HepG2 (cell line): ENCODE measurements around the gene GZF1. TPM values are rescaled to one million over a fixed set of nuclear protein-coding genes. Genes with fewer than 3 reads are reported as not detected.

Experiments used
- ADNP ChIP-seq: sonication (generic); formaldehyde crosslinking; IDR thresholded peaks from 2 replicates; pipeline ENCODE4 v1.4.0; 2020; ENCODE audit warnings: missing genetic modification reagents
- ARID2 ChIP-seq: sonication (generic); formaldehyde crosslinking; IDR thresholded peaks from 2 replicates; pipeline ENCODE4 v1.8.1; 2022; ENCODE audit warnings: mild to moderate bottlenecking, missing genetic modification reagents, borderline replicate concordance
- ATF1 ChIP-seq: IDR thresholded peaks from 2 replicates; pipeline ENCODE4 v1.6.1; 2016; ENCODE audit warnings: mild to moderate bottlenecking, control low read depth
- BCL6 ChIP-seq: IDR thresholded peaks from 2 replicates; pipeline ENCODE4 v1.6.1; 2016; ENCODE audit warnings: missing genetic modification reagents, missing compliant biosample characterization
- FOXC1 ChIP-seq: sonication (generic); formaldehyde crosslinking; IDR thresholded peaks from 2 replicates; pipeline ENCODE4 v1.8.0; 2022; ENCODE audit warnings: mild to moderate bottlenecking, missing genetic modification reagents, borderline replicate concordance
- GTF3A ChIP-seq: sonication (generic); formaldehyde crosslinking; conservative IDR thresholded peaks from 2 replicates; pipeline ENCODE4 v1.4.0; 2020; ENCODE audit warnings: mild to moderate bottlenecking, missing genetic modification reagents
- HNF1B ChIP-seq: sonication (generic); formaldehyde crosslinking; IDR thresholded peaks from 2 replicates; pipeline ENCODE4 v1.5.1; 2020; ENCODE audit warnings: mild to moderate bottlenecking, moderate library complexity, missing genetic modification reagents
- MLLT10 ChIP-seq: sonication (generic); formaldehyde crosslinking; IDR thresholded peaks from 2 replicates; pipeline ENCODE4 v1.4.0; 2020; ENCODE audit warnings: missing genetic modification reagents
- MNT ChIP-seq: fragments of 450-650 bp; IDR thresholded peaks from 2 replicates; pipeline ENCODE4 v1.6.1; 2016
- NFATC3 ChIP-seq: sonication (generic); formaldehyde crosslinking; IDR thresholded peaks from 2 replicates; pipeline ENCODE4 v1.5.1; 2020; ENCODE audit warnings: mild to moderate bottlenecking, missing genetic modification reagents
- POGZ ChIP-seq: sonication (generic); formaldehyde crosslinking; IDR thresholded peaks from 2 replicates; pipeline ENCODE4 v1.4.0; 2020; ENCODE audit warnings: mild to moderate bottlenecking, missing genetic modification reagents
- RBM22 ChIP-seq: fragments of 200-400 bp; formaldehyde crosslinking; optimal IDR thresholded peaks from 2 replicates; pipeline ENCODE3; 2017; ENCODE audit warnings: mild to moderate bottlenecking, low read length, moderate library complexity
- SMARCC2 ChIP-seq: fragments of 450-650 bp; IDR thresholded peaks from 2 replicates; pipeline ENCODE4 v1.6.1; 2017; ENCODE audit warnings: antibody characterized with exemption, mild to moderate bottlenecking
- SRY ChIP-seq: sonication (generic); formaldehyde crosslinking; IDR thresholded peaks from 2 replicates; pipeline ENCODE4 v1.8.0; 2022; ENCODE audit warnings: mild to moderate bottlenecking, missing genetic modification reagents
- SSRP1 ChIP-seq: IDR thresholded peaks from 2 replicates; pipeline ENCODE4 v1.6.1; 2016; ENCODE audit warnings: control low read depth
- TERF1 ChIP-seq: sonication (generic); formaldehyde crosslinking; IDR thresholded peaks from 2 replicates; pipeline ENCODE4 v1.8.0; 2022; ENCODE audit warnings: mild to moderate bottlenecking, missing genetic modification reagents, moderate library complexity
- TMF1 ChIP-seq: sonication (generic); formaldehyde crosslinking; IDR thresholded peaks from 2 replicates; pipeline ENCODE4 v1.8.1; 2022; ENCODE audit warnings: low read depth, missing genetic modification reagents
- ZC3H4 ChIP-seq: sonication (generic); formaldehyde crosslinking; IDR thresholded peaks from 2 replicates; pipeline ENCODE4 v1.4.0; 2020; ENCODE audit warnings: missing genetic modification reagents, borderline replicate concordance
- ZFAT ChIP-seq: sonication (generic); formaldehyde crosslinking; conservative IDR thresholded peaks from 2 replicates; pipeline ENCODE4 v1.8.1; 2023; ENCODE audit warnings: missing genetic modification reagents, inconsistent platforms
- ZHX1 ChIP-seq: sonication (generic); formaldehyde crosslinking; IDR thresholded peaks from 2 replicates; pipeline ENCODE4 v1.8.1; 2022; ENCODE audit warnings: low read depth, mild to moderate bottlenecking, missing genetic modification reagents
- ZNF335 ChIP-seq: sonication (generic); formaldehyde crosslinking; IDR thresholded peaks from 2 replicates; pipeline ENCODE4 v1.4.0; 2020; ENCODE audit warnings: missing genetic modification reagents
- ZNF615 ChIP-seq: sonication (generic); formaldehyde crosslinking; IDR thresholded peaks from 2 replicates; pipeline ENCODE4 v1.5.0; 2020; ENCODE audit warnings: mild to moderate bottlenecking, missing genetic modification reagents, borderline replicate concordance
- ZNF674 ChIP-seq: sonication (generic); formaldehyde crosslinking; IDR thresholded peaks from 2 replicates; pipeline ENCODE4 v1.5.0; 2020; ENCODE audit warnings: low read depth, mild to moderate bottlenecking, missing genetic modification reagents
- ZNF737 ChIP-seq: sonication (generic); formaldehyde crosslinking; IDR thresholded peaks from 2 replicates; pipeline ENCODE4 v1.5.0; 2020; ENCODE audit warnings: missing genetic modification reagents, mild to moderate bottlenecking, borderline replicate concordance
- polyA plus RNA-seq, 8 experiments: library from polyadenylated mRNA; depleted of rRNA in 3 of 8; stranded (reverse) in 7 of 8; unstranded in 1 of 8; fragments of >200 nt; fragmentation: Illumina TruSeq in 4 of 8; extraction: Trizol in 4 of 8; gene quantifications; 2 replicates each; pipeline versions ENCODE4 v1.2.1 to v1.2.3, GENCODE V29; 2011 to 2016; ENCODE audit warnings: low read depth in 4 of 8, missing spikeins in 1 of 8, mixed read lengths in 1 of 8; ENCODE audit not compliant: insufficient read depth in 1 of 8
- total RNA-seq, 5 experiments: library from RNA; depleted of rRNA; stranded (reverse); fragments of >200 nt; fragmentation: Illumina TruSeq; extraction: Trizol; gene quantifications; 2 replicates each; pipeline ENCODE4 v1.2.3, GENCODE V29; 2016; ENCODE audit warnings: low read depth in 1 of 5

GZF1 gene
- total and polyA plus RNA-seq, 2 of the 13 experiments (the other 11 are each of a cell fraction or from before 2014, with no cell fraction given) = 16.9 to 26.0 TPM

GRCh38 chr20:23419995-23420901 is 58.3 kb downstream of the GZF1 start (continued):
- TF ChIP-seq ZHX1 (CRISPR knock-in tag) = no peak
- no peak for TF ChIP-seq ZNF737 (CRISPR knock-in tag)
- TF ChIP-seq POGZ (CRISPR knock-in tag) = no peak
- TF ChIP-seq TMF1 (CRISPR knock-in tag) = 0 out of 2 replicates have a peak, but pooled peaks have one; percentile 28
- TF ChIP-seq SMARCC2 = no peak
- TF ChIP-seq ZNF335 (CRISPR knock-in tag) = no peak
- TF ChIP-seq SSRP1 = no peak
- no peak for TF ChIP-seq TERF1 (CRISPR knock-in tag)
- no peak for TF ChIP-seq MLLT10 (CRISPR knock-in tag)
- TF ChIP-seq ZFAT (CRISPR knock-in tag) = no peak
- no peak for TF ChIP-seq ZC3H4 (CRISPR knock-in tag)
- TF ChIP-seq GTF3A = no peak
- 0 out of 2 replicates have a peak, but pooled peaks have one; percentile 11 for TF ChIP-seq SRY (CRISPR knock-in tag)
- TF ChIP-seq ADNP (CRISPR knock-in tag) = no peak
- no peak for TF ChIP-seq ZNF674 (CRISPR knock-in tag)
- no peak for TF ChIP-seq ARID2
- no peak for TF ChIP-seq RBM22
- no peak for TF ChIP-seq FOXC1 (CRISPR knock-in tag)
- TF ChIP-seq ATF1 = no peak
- TF ChIP-seq NFATC3 (CRISPR knock-in tag) = no peak
- TF ChIP-seq HNF1B (CRISPR knock-in tag) = no peak
- TF ChIP-seq MNT = no peak
- no peak for TF ChIP-seq BCL6 (CRISPR knock-in tag)
- TF ChIP-seq ZNF615 (CRISPR knock-in tag) = no peak
